DND-41 (cell line): ENCODE results near the gene TUBA4A.

Experiments
- ATAC-seq: fragments of 200-7000 bp; cut with Tn5 transposase; 3 replicates; pipeline ENCODE4 v1.9.1; 2021; ENCODE audit warnings: low read depth; ENCODE audit not compliant: insufficient read depth
- DNase-seq: peaks from one replicate; pipeline ENCODE4 v3.0.0-alpha.2; 2020
- H2AFZ ChIP-seq: 2 replicates; pipeline ENCODE4 v1.6.0; 2012; ENCODE audit warnings: low read depth, low read length
- H3K27ac ChIP-seq: 2 replicates; pipeline ENCODE4 v1.5.1; 2012; ENCODE audit warnings: low read length, inconsistent platforms
- H3K27me3 ChIP-seq: fragments of 200-600 bp; sonication (generic); 2 replicates; pipeline ENCODE4 v1.6.0; 2012; ENCODE audit warnings: low read length, mild to moderate bottlenecking, inconsistent platforms; ENCODE audit not compliant: insufficient read depth, poor library complexity
- H3K36me3 ChIP-seq: 2 replicates; pipeline ENCODE4 v1.5.1; 2012; ENCODE audit warnings: low read length, inconsistent platforms; ENCODE audit not compliant: insufficient read depth
- H3K4me1 ChIP-seq: 2 replicates; pipeline ENCODE4 v1.5.1; 2012; ENCODE audit warnings: mild to moderate bottlenecking, low read length; ENCODE audit not compliant: insufficient read depth
- H3K4me2 ChIP-seq: 2 replicates; pipeline ENCODE4 v1.6.0; 2012; ENCODE audit warnings: mild to moderate bottlenecking, moderate library complexity, low read length, inconsistent platforms; ENCODE audit not compliant: insufficient read depth
- H3K4me3 ChIP-seq, 2 experiments: fragments of 200-600 bp in 1 of 2; shearing (Covaris generic) in 1 of 2; 2 replicates each; pipeline ENCODE4 v1.5.1; 2012 to 2016; ENCODE audit warnings: inconsistent platforms in 2 of 2, low read length in 2 of 2, mild to moderate bottlenecking in 2 of 2, low read depth in 1 of 2, moderate library complexity in 1 of 2
- H3K79me2 ChIP-seq: 2 replicates; pipeline ENCODE4 v1.6.0; 2012; ENCODE audit warnings: low read length, inconsistent platforms; ENCODE audit not compliant: insufficient read depth
- H3K9ac ChIP-seq: 2 replicates; pipeline ENCODE4 v1.6.0; 2012; ENCODE audit warnings: low read depth, mild to moderate bottlenecking, inconsistent platforms, low read length, moderate library complexity
- H3K9me3 ChIP-seq: 2 replicates; pipeline ENCODE4 v1.5.1; 2012; ENCODE audit warnings: low read length, moderate library complexity, mild to moderate bottlenecking, inconsistent platforms; ENCODE audit not compliant: insufficient read depth, severe bottlenecking
- H4K20me1 ChIP-seq: 2 replicates; pipeline ENCODE4 v1.6.0; 2012; ENCODE audit warnings: low read length; ENCODE audit not compliant: insufficient read depth
- CTCF ChIP-seq: IDR thresholded peaks from 2 replicates; pipeline ENCODE4 v1.5.1; 2012; ENCODE audit warnings: borderline replicate concordance, low read length, moderate library complexity, mild to moderate bottlenecking; ENCODE audit not compliant: poor library complexity, severe bottlenecking; ENCODE audit errors: extremely low read depth
- EZH2 ChIP-seq: IDR thresholded peaks from 3 replicates; pipeline ENCODE4 v1.6.1; 2012; ENCODE audit warnings: borderline replicate concordance, low read depth, mild to moderate bottlenecking, moderate library complexity, low read length, inconsistent platforms; ENCODE audit not compliant: severe bottlenecking

Gene TUBA4A

GRCh38 chr2:219223831-219224610 is 29.7 kb downstream of the TUBA4A start:
- Histone ChIP-seq H3K79me2 (peaks cover 25% of the 10 kb centered on the region), H3K4me2 (no peak overlapping the region), H3K36me3 (peaks cover 84% of the 10 kb centered on the region), H3K9ac (no peak overlapping the region), H3K4me3 (no peak overlapping the region), H3K27ac (no peak overlapping the region), H2AFZ (no peak overlapping the region), H3K9me3 (no peaks in the 10 kb centered on the region), H3K4me1 (peaks cover 19% of the 10 kb centered on the region), H3K27me3 (no peaks in the 10 kb centered on the region), H4K20me1 (peaks cover 8% of the 10 kb centered on the region; the same call in 1 of the 2 replicates)
- DNase-seq (no peak), ATAC-seq (no peak)
- TF ChIP-seq EZH2 (no peak), CTCF (no peak)

- H3K79me2 ChIP-seq = peaks cover 5% of the 10 kb centered on the region
- H3K4me3 ChIP-seq = no peak overlapping the region
- DNase-seq (no peak), ATAC-seq (no peak)
- no peak overlapping the region for H3K9ac ChIP-seq
- peaks cover 14% of the 10 kb centered on the region for H3K4me1 ChIP-seq
- H3K4me2 ChIP-seq = no peak overlapping the region
- no peaks in the 10 kb centered on the region for H3K9me3 ChIP-seq
- no peak for TF ChIP-seq EZH2
- no peak for TF ChIP-seq CTCF
- H3K36me3 ChIP-seq = peaks cover 78% of the 10 kb centered on the region
- H2AFZ ChIP-seq = no peak overlapping the region
- no peak overlapping the region for H3K27ac ChIP-seq
- peaks cover 3% of the 10 kb centered on the region; the same call in 1 of the 2 replicates for H4K20me1 ChIP-seq
- no peaks in the 10 kb centered on the region for H3K27me3 ChIP-seq
These were observed 31.7 kb downstream of the TUBA4A start for GRCh38 chr2:219221957-219222518.

- Histone ChIP-seq H3K4me3 (no peak overlapping the region), H3K27ac (no peak overlapping the region), H3K9me3 (no peaks in the 10 kb centered on the region), H3K79me2 (no peaks in the 10 kb centered on the region), H3K36me3 (peaks cover 74% of the 10 kb centered on the region), H3K9ac (no peak overlapping the region), H3K4me1 (peaks cover 12% of the 10 kb centered on the region), H2AFZ (no peak overlapping the region), H4K20me1 (peaks cover 3% of the 10 kb centered on the region; the same call in 1 of the 2 replicates), H3K27me3 (no peaks in the 10 kb centered on the region), H3K4me2 (no peak overlapping the region)
- DNase-seq (no peak), ATAC-seq (no peak)
- TF ChIP-seq CTCF = no peak
- TF ChIP-seq EZH2 = no peak
These were observed 32.9 kb downstream of the TUBA4A start for GRCh38 chr2:219220652-219221402.
